HG03469 (cell line): ENCODE results near the gene TCF20.

Experiments used
- ATAC-seq: cut with Tn5 transposase; IDR thresholded peaks from one replicate; pipeline ENCODE4 v1.9.1; 2021; ENCODE audit warnings: mild to moderate bottlenecking, moderate library complexity, moderate number of reproducible peaks; ENCODE audit not compliant: unreplicated experiment

TCF20 gene

DNA sequence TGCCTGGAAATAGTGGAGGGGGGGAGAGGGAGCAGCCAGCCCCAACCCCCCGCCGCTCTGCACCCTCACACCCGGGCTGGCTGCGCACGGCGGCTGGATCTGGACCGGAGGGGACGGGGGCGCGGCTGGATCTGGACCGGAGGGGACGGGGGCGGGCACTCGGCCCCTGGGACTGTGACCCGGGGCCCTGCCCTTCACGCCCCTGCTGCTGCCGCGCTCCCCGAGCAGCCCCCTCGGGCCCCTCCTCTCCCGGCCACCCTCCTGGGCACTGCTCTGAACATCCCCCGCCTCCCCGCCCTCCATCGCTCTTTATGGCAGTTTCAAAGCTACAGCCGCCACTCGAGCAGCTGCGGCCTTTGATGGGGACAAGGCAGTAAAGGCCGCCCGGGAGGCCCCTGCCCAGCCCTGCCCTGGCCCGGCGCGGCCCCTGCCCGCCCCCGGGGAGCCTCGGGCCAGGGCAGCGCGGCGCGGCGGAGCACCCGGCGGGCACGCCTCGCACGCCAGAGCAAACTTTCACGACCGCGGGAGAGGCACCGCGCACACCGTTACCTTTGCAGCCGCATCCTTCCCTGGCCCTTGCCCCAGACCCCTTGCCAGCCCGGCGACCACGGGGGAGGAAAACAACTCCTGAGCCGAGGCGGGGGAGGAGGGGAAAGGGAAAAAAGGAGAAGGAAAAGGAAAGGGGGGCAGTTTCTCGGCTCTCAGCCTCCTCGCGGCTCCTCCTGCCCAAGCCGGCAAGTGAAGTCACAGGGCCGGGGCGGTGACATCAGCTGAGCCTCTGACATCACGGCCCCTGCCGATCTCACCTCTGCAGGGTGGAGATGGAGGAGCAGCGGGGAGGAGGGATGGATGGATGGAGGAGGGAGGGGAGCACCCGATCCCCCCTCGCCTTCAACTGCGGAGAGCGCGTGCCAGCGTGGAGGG is 13.1 kb upstream of the TCF20 start:
- no peak for ATAC-seq

DNA sequence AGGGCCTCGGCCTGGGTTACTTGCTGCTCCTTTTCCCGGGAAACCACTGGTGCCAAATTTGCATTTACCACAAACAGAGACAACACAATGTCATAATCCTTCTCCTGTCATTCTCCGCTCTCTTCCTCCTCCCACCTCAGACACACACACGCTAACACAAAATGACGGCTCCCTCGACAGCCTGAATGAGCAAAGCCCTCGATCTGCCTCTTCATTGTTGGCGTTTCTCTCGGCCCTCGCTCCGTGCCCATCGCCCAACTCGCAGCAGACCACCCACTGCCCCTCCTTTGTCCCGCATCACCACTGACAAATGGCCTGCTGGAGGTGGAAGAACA is 12.5 kb upstream of the TCF20 start:
- no peak for ATAC-seq

DNA sequence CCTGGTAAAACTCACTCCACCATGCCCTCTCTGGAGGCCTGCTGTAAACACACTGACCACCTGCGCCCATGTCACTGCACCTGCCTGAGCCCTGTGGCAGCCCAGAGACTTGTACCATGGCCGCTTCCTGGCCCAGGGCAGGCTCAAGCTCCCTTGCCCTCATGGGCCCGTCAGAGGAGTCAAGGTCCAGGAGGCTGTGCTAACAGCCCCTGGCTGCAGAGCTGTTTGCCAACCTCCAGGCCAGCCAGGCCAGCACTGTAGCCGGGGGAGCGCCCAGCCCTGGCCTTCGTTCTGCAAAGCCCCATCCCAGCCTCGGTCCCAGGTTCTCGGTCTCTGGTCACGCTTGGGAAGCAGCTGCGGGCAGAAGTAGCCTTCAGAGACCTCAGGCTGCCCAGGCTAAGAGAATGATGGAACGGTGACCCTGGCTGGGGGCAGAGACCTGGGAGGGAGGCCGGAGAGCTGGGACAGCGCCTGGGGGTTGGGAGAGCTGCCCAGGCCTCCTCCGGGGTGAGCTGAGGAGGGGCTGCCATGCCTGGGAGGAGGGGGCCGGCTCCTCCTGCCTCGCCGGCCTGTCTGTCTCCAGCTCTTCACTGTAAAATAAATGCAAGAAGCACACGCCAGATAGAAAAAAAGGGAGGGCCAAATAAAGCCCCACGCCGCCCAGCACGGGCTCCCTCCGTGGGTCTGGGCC is 11.9 kb upstream of the TCF20 start:
- ATAC-seq: no peak

DNA sequence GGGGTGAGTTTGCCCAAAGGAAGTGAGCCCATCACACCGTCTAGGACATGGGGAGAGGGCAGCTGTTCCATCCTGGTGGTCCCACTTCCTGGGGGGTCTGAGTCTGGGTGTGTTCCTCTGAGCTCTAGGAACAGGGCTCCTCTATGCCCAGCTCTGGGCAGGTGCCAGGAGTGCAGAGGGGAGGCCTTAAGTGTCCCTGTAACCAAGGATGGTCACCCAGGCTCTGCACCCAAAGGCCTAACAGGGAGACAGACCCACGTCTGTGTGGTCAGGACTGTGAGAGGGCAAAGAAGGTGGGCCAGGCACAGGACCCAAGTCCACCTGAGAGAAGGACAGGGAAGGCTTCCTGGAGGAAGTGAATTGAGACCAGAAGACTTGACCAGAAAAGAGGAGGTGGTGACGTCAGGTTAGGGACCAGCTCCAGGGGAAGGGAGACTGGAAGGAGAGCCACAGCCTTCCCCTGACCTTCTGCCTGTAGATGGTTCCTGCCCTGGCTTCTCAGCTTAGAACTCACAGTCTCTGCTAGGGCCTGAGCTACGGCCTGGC is 11.3 kb upstream of the TCF20 start:
- ATAC-seq: no peak

DNA sequence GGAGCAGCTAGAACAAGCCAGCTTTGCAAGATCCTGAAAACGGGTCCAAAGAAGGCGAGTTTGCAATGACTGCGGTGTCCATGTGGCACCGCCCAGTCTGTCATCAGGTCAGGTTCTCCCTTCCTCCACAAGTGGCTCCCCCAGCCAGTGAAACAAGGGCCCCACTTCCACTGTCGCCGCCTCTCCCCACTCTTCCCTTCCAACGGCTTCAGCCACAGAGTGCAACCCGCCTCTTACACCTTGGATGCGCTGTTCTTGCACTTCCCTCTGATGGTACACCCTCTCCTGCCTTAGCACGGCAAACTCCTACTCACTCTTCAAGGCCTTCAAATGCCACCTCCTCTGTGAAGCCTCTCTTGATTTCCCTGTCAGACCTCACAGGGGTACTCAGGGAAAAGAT is 10.8 kb upstream of the TCF20 start:
- no peak for ATAC-seq

DNA sequence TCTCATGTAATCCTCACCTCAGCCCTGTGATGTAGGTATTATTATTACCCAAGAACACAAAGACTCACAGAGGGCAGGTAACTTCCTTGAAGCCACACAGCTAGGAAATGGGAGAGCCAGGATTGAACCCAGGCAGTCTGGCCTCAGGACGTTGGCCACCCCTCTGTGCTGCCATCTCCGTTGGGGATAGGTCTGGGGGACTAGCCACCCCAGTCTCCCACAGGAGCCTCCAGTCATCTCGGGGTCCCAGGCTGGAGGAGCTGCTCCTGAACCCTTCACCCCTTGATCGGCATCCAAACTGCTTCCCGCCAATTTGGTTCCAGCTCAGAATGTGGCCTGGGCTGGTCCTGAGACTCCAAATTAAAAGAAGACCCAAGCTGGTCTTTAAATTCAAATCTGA is 10.4 kb upstream of the TCF20 start:
- ATAC-seq: no peak

DNA sequence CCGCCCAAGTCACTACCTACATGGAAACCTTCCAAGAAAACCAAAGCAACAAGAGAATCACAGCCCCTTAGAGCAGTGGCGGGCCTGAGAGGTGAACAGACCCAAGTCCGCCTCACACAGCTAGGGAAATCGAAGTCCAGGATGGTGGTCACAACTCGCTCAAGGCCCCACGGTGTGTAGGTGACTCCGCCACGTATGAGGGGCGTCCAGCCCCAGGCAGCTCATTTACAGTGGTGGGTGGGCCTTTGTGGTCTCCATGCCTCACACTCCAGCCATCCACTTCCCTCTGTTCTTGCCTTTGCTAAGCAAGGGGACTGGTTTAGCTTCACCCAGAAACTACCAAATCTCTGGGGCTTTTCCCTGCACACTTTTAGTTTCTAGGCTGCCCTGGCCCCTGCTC is 9.7 kb upstream of the TCF20 start:
- no peak for ATAC-seq

DNA sequence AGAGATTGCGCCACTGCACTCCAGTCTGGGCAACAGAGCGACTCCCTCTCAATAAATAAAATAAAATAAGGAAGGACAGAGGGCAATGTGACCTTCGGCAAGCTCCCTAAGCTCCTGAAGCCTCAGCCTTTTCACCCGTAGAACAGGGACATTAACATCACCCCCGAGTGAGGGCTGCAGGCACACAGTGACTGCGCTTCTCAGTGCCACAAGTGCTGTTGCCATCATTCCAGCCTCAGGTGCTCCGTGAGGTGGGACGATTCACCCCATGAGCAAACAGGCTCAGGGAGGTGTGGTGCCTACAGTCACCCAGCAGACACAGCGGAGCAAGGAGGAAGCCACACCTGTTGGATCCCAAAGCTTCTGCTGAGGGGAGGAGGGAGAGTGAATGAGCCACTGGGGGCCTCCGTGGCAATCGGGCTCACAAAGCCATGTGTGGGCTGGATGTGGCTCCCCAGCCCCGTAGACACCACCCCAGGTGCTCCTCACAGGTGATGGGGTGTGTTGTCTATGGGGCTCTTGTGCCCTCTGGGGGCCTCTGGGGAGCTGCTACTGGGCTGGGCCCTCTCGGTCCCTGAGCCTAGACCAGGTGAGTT is 9.1 kb upstream of the TCF20 start:
- ATAC-seq: no peak

DNA sequence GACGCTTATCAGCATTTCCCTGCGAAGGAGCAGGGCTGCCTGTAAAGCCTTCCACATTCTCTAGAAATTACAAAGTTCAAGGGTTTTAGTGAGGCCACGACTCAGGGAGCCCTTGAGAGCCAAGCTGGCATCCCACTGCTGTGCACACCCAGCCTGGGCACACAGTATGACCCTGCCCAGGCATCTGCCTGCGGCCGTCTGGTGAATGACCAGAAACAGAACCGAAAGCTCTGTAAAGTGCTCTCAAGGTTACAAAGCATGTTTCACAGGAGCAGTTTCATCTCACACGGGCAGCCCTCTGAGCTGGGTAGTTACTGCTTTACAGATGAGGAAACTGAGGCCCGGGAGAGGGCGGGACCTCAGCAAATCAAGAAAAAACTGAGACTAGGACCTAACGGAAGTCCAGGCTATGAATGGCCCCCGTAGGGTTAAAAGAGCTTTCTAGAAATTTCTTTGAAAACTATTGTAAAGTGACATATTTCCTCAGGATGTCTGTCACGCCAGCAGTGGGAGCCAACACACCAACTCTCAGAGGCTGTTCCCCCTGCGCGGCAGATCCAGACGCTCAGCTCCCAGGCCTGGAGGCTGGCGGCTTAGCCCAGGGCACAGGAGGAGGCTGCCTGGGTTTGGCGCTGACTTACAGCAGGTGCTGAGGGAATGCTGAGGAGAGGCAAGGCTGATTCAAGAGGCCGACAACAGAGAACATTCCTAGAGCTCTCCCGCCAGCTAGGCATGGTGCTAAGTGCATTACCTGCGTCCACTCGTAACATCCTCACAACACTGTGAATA is 7.7 kb upstream of the TCF20 start:
- ATAC-seq: no peak

DNA sequence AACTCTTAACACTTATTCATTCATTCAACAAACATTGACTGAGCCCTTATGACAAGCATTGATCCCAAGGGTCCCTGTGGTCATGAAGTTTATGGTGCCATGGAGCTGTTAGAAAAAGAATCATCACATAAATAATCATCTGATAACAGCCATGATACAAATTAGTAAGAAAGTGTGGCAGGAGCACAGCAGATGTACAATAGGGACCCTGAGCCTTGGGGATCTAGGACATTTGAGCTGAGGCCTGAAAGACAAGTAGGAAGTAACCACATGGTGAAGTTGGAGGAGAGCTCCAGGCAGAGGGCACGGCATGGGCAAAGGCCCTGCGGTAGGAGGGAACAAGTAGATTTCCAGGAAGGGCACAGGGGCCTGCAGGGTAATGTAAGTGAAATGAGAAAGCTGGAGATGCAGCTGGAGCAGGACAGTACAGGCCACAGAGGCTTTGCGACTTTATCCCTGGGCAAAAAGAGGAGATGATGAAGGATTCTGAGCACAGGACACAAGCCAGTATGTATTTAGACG is 6.8 kb upstream of the TCF20 start:
- ATAC-seq: no peak

DNA sequence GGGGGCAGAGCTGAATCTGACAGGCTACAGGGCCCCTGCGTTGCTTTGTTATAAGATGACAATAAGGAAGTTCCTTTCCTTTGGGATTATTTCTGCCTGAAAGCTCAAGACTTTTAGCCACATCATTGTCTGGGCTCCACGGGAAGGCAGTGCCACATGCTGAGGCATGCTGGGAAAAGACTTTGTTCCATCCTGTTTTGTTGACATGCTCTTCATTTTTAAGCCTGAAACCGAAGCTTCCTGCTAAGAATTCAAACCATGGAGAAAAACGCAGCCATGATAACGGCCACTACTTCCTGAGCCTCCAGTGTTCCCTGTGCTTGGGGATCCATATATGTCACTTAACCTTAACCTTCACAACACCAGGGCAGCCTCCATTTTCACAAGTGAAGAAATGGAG is 5.5 kb upstream of the TCF20 start:
- ATAC-seq: no peak

DNA sequence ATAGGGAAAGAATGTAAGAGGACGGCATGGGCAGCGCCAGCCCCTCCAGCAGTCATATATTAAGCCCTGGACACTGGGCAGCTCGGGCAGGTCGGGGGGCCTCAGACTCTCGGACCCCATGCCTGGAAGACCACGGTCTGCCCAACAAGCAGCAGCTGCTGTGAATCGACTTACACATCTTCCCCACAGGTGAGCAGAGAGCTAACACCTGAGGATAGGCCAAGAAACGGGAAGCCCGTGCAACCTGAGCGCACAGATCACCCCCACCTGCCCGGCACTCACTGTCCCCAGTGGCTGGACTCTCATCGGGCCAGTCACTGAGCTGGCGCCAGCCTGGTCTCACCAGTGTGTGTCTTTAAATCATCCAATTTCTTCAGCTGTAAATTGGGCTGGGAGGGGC is 4.7 kb upstream of the TCF20 start:
- no peak for ATAC-seq

DNA sequence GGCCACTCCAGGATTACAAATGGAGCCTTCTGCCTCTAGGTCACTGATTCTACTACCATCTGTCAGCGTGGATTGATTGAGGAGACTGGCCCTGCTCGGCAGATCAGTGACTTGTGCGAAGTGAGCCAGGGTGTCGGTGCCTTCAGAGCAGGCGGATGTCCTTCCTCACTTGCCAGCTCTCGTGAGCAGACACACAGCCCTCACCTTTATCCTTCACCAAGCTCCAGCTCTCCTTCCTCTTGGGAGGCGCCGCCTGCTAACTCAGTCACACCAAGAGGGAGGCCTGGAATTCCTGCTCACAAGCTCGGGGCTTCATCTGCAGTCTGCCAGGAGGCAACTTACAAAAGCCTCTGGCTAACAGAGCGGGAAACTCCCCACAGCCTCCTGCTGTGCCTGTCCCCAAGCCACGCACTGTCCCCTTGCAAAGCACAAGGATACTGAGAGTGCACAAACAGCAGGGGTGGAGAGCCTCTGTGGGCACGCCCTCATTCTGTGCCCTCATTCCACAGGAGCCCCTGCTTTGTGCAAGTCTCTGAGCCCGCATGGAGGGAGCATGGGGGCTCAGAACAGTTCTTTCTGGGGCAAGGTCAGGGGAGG is 3.5 kb upstream of the TCF20 start:
- no peak for ATAC-seq

DNA sequence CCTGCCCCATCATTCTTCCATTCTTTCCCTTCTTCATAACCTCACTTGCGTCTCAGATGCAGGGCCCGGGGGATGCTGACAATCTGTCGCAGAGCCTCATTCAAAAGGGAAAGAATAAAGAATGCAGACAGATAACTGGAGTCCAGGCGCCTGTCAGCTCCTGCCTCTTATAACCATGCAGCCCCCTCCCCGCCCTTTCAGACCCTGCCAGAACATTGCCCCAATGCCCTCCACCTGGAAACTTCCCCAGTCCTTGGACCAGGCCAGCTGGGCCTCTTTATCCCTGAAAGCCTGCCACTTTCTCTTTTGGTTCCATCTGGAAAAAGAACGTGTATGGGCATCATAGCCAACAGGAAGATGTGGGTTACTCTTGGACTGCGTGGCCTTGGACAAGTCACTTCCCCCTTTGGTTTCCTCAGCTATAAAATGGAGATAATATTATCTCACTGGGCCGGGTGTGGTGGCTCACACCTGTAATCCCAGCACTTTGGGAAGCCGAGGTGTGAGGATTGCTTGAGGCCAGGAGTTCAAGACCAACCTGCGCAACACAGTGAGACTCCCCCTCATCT is 2.1 kb upstream of the TCF20 start:
- no peak for ATAC-seq

DNA sequence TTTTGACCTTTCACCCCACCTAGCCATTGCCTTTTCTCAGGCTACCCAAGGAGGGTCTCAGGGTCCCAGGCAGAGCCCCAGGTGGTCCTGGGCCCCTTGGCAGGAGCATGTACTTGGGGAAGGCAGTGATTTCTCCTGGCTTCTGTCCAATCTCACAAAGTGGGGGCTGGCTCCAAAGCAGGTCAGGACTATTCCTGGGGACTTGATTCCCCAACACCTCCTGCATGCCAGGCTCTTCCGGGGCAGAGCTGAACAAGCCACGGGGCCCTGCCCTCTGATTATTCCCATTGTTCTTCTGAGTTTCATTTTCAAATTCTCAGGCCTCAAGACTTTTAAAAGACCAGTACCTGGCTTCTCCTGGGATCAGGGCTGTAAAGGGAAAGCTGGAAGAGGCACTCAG is 1.5 kb upstream of the TCF20 start:
- no peak for ATAC-seq

DNA sequence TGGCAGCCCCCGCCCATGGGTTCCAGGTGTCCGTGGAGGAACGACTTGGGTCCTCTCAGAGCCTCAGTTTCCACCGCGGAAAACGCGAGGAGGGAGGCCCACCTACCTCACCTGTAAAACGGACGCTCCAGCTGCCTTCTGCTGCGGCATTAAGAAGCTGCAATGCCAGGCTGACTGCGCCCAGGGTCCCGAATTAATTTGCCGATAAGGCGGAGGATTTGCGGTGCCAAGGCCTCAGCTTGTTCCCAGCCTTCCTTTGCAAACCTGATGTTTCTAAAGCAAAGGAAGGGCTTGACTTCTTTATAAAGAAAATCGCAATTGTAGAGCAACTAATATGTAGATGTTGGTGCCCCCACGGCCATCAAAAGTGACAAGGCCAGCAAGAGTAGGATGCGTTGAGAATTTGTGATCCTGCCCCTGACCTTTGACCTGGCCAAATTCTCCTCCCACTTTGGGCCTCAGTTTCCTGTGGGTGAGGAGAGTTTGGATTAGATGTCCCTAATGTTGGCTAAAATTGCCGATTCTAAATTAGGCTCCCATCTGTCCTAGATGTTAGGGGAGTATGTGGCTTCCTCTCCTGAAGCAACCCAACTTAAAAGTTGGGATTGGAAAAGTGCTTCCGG is 849 bp upstream of the TCF20 start:
- no peak for ATAC-seq

DNA sequence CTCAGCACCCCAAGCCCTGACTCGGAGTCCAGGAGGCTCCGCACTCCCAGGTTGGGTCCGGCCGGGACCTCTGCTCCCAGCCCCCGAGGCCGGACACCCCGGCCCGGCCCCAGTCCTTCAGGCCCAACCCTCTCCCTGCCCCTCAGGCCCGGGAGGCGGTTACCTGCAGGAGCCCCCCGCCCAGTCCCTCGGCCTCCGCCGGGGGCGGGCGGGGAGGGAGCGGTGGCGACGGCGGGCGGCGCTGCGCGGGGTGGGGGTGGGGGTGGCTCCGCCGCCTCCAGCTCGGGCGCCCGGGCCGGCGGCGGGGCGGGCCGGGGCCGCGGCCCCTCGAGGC is 310 bp downstream of the TCF20 start:
- ATAC-seq: no peak

DNA sequence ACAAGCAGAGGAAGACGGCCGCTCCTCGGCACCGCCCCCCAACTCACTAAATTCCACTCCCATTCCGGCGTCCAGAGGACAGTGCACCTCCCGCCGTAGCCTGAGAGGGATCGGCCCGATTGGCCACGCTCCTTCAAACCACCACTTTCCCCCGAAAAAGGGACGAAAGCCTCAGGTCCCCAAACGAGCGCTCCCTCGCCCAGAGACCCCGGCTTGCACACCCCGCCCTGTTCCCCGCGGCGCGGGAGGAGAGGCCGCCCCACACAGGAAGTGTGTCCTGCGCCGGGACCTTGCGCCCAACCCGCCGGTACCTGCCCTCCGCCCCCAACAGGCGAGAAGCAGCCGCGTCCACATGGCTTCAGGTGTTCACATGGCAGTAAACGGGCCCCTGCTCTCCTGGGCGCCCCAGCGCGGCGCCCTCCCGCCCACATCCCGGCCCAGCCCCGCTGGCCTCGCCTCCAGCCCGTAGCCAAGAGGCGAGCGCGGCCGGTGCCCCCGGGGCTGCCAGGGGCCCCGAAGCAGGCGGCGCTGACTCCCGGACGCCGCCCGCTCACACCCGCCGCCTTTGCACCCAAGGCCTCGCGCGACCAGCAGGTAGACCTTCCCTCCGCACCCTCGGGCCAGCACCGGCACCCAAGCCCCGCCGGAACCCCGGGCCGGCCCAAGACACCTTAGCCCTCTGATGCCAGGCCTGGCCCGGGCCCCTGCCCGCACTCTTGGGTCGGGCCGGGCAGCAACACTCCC is 849 bp downstream of the TCF20 start:
- ATAC-seq: no peak

DNA sequence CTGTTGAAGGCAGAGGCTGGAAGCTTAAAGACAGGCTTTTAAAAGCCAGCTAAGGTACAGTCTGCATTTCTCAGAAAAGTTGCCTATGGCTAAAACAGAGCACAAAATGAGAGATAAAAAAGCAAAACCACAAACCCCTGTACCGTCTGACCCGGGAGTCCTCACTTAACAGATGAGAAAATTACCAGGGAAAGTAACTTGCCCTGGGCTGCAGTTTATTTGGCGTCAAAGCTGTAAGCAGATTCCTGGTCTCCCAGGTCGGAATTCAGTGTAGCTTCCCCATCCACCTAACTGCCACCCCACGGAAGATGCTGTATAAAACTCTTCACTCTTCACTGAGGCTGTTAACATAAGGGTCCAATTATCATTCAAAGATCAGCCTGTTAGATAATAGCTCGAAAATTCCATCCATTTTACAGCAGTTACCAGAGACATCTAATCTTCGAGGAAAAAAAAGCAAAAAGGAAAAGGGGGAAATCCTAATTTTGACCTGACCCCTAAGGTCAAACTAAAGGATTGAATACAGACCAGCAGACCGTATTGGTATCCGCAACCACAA is 1.5 kb downstream of the TCF20 start:
- ATAC-seq: no peak
